Stimulated activated CD8-positive, alpha-beta memory T cell treated with anti-CD3 and anti-CD28 coated beads, Interleukin-4, amount 100 ng/mL, for 24 hours (primary cell): Measurements from ENCODE around the gene SLC1A7.

Source experiments
- DNase-seq: peaks from one replicate; pipeline ENCODE4 v3.0.0-alpha.2; 2020; ENCODE audit warnings: low read depth

The SLC1A7 gene

GRCh38 chr1:53061123-53061858 is 81.1 kb downstream of the SLC1A7 start:
- no peak for DNase-seq

- no peak for DNase-seq
Observed at GRCh38 chr1:53060579-53060978, 81.9 kb downstream of the SLC1A7 start.

- no peak for DNase-seq
Observed at GRCh38 chr1:53057127-53057526, 85.3 kb downstream of the SLC1A7 start.

GRCh38 chr1:53051676-53052075 is 90.8 kb downstream of the SLC1A7 start:
- DNase-seq: no peak

GRCh38 chr1:53050310-53050709 is 92.1 kb downstream of the SLC1A7 start:
- DNase-seq: no peak

- no peak for DNase-seq
Observed at GRCh38 chr1:53049574-53049967, 92.9 kb downstream of the SLC1A7 start.

- DNase-seq: no peak
Observed at GRCh38 chr1:53048960-53049573, 93.4 kb downstream of the SLC1A7 start.

GRCh38 chr1:53047737-53048736 is 94.4 kb downstream of the SLC1A7 start:
- DNase-seq: no peak

GRCh38 chr1:53046930-53047329 is 95.5 kb downstream of the SLC1A7 start:
- DNase-seq: no peak

GRCh38 chr1:53044926-53045325 is 97.5 kb downstream of the SLC1A7 start:
- no peak for DNase-seq

- no peak for DNase-seq
Observed at GRCh38 chr1:53043271-53043670, 99.2 kb downstream of the SLC1A7 start.

- no peak for DNase-seq
Observed at GRCh38 chr1:53038566-53038965, 103.9 kb downstream of the SLC1A7 start.
